A673 (cell line): ENCODE data around the gene DEFB114.

Experiments used
- CTCF ChIP-seq: fragments of 300-800, 200-600 bp; sonication (generic); conservative IDR thresholded peaks from 2 replicates; pipeline ENCODE4 v1.5.1; 2017; ENCODE audit warnings: low read depth, mild to moderate bottlenecking, antibody characterized with exemption, low read length, moderate library complexity, mixed read lengths
- EZH2 ChIP-seq: fragments of 200-600 bp; sonication (generic); IDR thresholded peaks from 2 replicates; pipeline ENCODE4 v1.6.1; 2017; ENCODE audit warnings: borderline replicate concordance, low read depth, mild to moderate bottlenecking, mixed read lengths, antibody characterized with exemption, low read length; ENCODE audit not compliant: poor library complexity, severe bottlenecking

GRCh38 chr6:49933526-49933925, 30.4 kb downstream of the DEFB114 start:
- TF ChIP-seq CTCF (no peak), EZH2 (no peak)
